Cerebellar cortex (tissue), 1 donor: ENCODE data around the gene USP53.
"Not testable (repeated sequence)": the region's sequence is repeated elsewhere in the genome, so short reads cannot be mapped to it uniquely, and the experiment has no call there.

Experiments
- DNase-seq: peaks from one replicate; pipeline ENCODE4 v3.0.0-alpha.2; 2015; ENCODE audit warnings: low spot score

USP53 gene

GRCh38 chr4:119321921-119322687 lies 109.6 kb downstream of the USP53 start, which contains the start of gene FABP2:
FABP2 (minus strand) TSS chr4:119322138; CDS start chr4:119322102, 36 bp downstream.
- DNase-seq: no peak

- DNase-seq: no peak
These were observed 116.2 kb downstream of the USP53 start for GRCh38 chr4:119328695-119329094.

- no peak for DNase-seq
These were observed 117.5 kb downstream of the USP53 start for GRCh38 chr4:119329835-119330620.

- DNase-seq: not testable (repeated sequence)
These were observed 123.9 kb downstream of the USP53 start for GRCh38 chr4:119336332-119336979.

GRCh38 chr4:119337010-119337409 lies 124.5 kb downstream of the USP53 start:
- no peak for DNase-seq

GRCh38 chr4:119339895-119340294 lies 127.4 kb downstream of the USP53 start:
- DNase-seq: not testable (repeated sequence)

- not testable (repeated sequence) for DNase-seq
These were observed 130.8 kb downstream of the USP53 start for GRCh38 chr4:119343293-119343692.
